Hippocampal formation (tissue), 2 donors: ENCODE results near the gene NUP214.
"Not testable (repeated sequence)": the region's sequence is repeated elsewhere in the genome, so short reads cannot be mapped to it uniquely, and the experiment has no call there.

ENCODE experiments used
- DNase-seq, 2 donors: peaks; one replicate each; lab custom pipeline; 2025; lab: John Stamatoyannopoulos, UW

Gene NUP214

DNA sequence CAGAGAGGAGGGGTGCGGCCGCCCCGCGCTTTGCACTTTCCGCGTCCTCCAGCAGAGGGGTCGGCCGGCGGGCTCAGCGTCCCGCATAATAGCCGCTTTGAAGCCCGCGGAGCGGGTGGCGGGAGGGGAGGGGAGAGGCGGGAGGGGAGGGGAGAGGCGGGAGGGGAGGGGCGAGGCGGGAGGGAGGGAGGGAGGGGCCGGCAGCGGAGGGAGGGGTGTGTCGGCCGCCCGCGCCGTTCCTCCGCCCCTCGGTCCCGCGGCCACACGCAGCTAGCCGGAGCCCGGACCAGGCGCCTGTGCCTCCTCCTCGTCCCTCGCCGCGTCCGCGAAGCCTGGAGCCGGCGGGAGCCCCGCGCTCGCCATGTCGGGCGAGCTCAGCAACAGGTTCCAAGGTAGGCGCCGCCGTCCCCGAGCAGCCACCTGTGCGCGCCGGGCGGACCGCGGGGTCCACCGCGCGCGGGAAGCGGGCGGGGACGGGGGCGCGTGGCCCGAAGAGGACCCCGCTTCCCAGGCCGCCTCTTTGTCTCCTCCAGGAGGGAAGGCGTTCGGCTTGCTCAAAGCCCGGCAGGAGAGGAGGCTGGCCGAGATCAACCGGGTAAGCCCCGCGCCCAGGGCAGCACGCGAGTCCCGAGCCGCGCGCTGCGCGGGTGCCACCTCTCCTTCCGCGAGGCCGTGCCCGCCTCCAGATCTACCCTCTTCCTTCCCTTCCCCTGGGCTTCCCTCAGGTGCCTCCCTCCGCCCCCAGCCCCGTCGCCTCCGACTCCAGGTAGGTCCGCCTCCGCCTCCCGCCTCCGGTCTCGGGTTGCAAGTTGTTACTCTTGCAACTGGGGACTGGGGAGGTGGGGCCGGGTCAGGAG lies 28.9 kb upstream of the NUP214 start, which contains the start of gene AIF1L:
TSS of gene AIF1L (plus strand) at position 263 of the 857 bp plus-strand sequence. CDS start at position 362, 99 bp downstream.
- peak; percentile 50 to 68 for DNase-seq

DNA sequence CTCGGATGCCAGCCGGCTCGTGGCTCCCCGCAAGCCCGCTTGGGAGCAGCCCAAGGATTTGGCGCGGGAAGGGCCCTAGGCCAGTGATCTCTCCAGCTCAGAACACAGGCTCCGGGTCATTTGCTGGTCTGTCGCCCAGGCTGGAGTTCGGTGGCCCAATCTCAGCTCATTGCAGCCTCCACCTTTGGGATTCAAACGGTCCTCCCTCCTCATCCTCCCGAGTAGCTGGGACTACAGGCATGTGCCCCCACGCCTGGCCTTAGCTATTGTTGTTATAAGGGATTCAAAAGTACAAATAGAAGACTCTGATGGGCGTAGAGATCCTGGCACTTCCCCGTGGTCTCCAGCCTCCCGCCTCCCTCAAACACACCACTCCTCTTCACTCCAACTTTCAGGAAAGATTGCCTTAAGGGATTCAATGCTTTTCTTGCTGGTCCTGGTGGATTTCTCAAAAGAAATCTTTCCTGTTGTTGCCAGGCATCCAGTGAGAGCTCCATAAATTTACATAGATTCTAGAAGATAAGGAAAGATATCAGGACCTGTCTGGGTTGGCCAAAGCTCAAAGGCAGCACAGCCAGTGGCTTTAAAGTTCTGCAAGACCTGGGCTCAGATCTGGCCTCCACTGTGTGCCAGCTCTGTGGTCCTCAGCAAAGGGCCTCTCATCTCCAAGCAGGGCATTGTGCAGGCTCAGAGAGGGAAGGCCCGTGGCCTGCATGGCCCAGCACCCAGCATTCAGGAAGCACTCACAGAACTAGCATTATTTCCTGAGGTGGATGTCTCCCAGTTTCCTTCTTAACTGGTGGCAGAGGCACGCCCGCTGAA lies 28.0 kb upstream of the NUP214 start:
- DNase-seq, result no peak

DNA sequence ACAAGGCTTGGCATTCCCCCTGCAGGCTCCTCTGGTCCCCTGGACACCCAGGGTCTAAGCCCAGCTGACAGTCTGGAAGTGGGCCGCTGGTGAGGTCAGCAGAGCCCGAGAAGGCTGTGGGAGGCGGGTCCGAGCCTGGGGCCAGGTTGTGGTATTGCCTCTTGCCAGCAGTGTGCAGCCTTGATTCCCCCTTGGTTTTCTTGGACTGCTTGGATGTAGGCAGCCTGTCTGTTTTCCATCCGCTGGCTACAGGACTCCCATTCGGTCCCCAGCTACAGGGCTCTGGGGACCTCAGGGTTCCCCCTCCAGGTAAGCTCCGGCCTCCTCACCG lies 27.5 kb upstream of the NUP214 start:
- no peak for DNase-seq

DNA sequence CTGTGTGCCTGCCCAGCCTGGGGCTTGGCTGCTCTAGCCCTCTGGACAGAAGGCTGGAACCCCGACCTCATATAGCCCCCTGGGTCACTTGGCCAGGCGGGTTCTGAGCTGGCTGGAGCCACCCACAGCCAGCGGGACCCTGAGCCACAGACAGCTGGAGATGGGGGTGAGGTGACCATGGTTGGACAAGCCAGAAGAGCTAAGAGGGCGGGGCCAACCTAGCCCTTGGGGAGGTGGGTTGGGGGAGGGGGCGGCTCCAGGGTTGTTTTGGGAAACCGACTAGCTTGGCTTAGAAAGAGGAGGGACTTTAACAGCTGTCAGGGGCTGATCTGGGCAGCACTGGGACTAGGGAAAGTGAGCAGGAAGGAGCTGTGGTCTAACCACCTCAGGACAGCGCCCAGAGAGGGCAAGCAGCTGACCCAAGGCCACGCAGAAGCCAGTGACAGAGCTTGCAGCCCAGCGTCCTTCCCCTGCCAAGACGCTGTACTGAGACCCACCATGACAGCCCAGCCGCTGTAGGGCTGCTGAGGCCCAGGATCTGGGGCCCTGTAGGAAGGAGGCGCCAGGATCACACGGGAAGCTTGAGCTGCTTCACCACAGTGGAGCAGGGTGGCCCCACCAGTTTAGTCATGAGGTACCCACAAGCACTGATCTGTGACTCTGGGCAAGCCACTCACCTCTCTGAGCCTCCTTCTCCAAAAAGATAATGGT lies 26.8 kb upstream of the NUP214 start:
- DNase-seq, result no peak

DNA sequence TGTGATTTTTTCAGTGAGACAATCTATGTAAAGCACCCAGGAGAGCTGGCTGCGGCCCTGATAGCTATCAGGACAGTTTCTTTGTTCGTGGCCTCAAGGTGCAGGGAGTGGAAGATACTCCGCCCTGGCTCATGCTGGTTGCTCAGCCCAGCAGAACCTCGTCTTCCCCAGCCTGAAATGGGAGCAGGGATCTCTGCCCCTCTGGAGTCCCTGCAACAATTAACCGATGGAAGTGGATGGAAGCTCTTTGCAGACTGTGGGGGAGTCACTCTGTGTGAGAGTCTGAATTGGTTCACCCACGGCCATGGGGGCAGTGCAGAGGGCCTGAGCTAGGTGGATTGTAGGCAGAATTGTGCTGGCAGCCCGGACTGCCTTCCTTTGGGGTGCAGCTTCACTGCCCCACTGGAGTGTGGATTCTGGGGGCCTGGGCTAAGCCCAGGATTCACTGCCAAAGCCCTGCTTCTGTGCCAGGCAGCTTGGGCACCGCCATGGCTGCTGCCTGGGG lies 26.2 kb upstream of the NUP214 start:
- DNase-seq, result no peak

DNA sequence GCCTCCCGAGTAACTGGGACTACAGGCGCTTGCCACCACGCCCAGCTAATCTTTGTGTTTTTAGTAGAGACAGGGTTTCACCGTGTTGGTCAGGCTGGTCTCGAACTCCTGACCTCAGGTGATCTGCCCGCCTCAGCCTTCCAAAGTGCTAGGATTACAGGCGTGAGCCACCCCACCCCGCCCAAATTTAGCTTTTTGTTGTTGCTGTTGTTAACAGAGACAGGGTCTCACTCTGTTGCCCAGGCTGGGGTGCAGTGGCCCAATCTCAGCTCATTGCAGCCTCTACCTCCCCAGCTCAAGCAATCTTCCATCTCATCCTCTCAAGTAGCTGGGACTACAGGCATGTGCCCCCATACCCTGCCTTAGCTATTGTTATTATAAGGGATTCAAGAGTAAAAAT lies 25.5 kb upstream of the NUP214 start:
- not testable (repeated sequence) for DNase-seq

DNA sequence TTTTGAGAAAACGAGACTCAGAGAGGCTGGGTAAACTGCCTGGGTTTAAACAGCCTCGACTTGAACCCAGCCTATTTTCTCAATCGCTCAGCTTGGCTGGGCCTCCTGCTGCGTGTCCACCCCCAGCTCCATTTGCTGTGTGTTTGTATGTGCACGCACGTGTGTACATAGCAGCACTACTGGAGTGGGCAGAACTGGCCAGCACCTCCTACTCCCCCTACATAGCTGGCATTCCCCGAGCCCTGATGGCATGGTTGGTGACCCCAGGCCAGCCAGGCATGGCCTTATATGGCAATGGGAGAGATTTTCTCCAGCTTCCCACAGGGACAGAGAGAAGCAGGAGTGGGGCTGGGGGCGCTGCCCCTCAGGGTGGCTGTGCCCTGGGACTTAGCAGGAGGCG lies 24.9 kb upstream of the NUP214 start:
- DNase-seq, result no peak

DNA sequence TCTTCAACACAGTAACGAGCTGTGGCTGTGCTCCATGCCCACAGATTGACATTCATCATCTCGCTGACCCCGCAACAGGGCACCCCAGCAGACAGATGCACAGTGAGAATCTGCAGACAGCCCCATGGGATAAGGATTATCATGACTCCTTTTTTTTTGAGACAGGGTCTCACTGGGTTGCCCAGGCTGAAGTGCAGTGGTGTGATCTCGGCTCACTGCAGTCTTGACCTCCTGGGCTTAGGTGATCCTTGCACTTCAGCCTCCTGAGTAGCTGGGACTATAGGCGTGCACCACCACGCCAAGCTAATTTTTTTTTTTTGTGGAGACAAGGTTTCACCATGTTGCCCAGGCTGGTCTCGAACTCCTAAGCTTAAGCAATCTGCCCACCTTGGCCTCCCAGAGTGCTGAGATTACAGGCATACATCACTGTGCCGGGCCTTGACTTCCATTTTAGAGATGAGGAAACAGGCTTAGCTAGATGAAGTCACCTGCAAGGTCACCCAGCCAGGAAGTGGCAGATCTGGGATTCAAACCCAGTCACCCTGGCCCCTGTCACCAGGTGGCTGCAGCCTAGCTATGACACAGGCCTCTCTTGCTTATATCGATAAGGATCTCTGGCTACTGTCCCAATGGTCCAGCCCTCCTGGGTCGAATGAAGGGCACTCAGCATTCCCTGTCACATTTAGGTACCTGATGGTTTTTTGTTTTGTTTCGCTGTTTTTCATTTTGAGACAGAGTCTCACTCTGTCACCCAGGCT lies 24.0 kb upstream of the NUP214 start:
- DNase-seq, result no peak

DNA sequence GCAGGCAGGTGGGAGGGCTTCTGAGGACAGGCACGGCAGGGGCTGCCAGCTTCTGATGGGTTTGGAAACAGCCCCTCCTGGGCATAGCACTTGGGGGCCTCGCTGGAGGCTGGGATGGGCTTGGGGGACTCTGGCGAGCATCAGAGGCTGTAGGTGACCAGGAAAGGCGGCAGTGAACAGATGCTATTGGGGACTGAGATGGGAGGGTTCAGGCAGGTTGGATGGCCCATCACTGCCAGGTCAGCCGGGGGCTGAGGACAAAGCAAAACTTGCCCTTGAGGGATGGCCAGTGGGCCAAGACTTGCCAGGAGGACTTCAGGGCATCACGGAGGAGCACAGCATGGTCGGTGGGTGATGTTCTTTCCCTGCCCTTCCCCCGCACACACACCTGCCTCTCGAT lies 22.4 kb upstream of the NUP214 start:
- no peak for DNase-seq

DNA sequence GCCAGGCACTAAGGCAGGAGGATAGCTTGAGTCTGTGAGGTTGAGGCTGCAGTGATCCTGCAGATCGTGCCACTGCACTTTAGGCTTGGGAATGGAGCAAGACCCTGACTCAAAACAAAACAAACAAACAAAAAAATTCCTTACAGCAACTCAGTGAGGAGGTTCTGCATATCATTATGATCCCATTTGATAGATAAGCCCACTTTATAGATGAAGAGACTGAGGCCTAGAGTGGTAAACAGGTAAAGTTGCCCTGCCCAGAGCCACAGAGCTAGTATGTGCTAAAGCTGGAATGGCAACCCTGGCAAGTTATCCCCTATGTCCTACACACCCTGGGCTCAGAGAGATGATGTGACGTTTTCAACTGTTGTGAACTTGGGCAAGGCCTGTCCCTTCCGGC lies 21.9 kb upstream of the NUP214 start:
- DNase-seq, result no peak

DNA sequence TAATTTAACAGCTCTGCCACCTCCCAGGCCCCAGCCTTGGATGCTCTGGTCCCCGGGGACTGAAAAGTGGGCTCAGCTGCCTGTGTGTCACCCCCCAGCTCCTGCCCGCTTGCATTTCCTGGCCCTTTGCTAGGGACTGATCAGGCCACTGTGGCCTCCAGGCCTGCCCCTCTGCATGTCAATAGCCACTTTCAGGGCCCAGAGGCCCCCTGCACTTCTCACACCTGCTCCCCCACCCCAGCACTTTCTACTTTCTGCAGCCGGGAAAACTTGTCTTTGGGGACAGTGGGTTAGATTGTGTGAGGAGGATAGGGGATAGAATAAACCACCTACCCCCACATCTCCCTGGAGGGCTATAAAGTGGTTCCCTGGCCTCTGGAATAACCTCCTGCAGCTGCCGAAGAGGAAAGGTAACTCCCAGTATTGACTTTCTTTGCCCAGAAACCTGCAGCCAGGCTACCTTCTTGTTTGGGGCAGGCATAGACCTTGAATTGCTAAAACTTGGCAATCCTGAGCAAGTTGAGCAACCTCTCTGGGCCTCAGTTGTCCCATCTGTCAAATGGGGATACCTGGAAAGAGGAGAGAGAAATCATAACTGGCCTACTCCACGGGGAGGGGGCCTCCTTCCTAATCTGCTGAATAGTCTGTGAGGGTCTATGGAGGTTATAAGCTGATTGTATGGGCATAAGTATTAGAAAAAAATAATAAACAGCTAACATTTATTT lies 21.2 kb upstream of the NUP214 start:
- DNase-seq, result no peak

DNA sequence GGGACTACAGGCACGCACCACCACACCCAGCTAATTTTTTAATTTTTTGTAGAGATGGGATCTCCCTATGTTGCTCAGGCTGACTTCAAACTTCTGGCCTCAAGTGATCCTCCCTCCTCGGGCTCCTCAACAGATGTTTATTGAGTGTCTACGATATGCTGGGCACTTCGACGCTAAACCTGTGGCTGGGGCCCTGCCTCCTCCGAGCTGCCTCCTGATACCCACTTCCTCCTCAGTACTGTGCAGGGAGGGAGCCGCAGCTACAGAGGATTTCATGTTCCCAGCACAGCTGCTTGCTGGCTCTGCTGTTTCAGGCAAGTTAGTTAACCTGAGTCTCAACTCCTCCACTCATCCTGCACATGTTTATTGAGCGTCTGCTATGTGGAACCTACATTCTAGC lies 19.4 kb upstream of the NUP214 start:
- no peak for DNase-seq

DNA sequence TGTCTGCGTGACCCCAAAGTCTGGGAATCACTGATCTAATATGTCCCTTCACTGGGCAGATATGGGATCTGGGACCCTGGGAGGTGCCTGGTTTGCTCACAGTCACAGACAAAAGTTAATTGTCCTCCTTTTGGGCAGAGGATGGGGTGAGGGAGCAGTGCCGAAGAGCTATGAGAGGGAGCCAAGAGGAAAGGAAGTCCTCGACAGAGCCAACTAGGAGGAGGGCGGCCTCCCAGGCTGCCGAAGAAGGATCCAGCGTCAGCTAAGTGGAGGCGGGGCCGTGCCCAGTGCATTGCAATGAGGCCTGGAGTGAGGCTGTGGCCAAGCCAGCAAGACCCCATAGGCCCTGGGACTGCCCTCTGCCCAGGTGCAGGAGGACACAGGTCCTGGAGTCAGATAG lies 17.6 kb upstream of the NUP214 start:
- peak; percentile 30 to 40 for DNase-seq

DNA sequence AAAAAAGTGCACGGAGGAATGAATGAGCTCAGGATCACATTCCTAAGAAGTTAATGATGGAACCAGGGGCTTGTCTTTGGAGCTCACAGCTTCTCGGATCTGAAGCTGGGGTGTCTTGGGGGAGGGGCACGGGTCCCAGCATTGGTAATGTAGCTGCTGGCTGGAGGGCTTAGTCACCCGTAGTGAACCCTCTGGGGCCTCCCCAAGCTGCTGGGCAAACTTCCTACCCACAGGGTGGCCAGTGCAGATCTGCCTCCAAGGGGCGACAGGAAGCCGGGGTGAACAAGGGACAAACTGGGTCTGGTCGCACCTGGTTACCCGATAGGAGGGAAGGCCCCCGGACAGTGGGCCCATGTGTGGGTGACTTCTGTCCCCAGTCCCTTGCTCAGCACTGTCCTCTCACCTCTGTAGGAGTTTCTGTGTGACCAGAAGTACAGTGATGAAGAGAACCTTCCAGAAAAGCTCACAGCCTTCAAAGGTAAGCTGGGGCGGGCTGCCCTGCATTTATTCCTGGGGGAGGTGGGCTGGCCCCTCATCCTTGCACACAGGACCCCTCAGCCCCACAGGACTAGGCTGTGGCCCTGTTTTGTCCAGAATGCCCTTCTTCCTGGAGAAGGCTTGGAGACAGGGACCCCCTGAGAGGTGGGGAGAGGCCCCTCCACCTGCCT lies 14.1 kb upstream of the NUP214 start:
- DNase-seq, result no peak

DNA sequence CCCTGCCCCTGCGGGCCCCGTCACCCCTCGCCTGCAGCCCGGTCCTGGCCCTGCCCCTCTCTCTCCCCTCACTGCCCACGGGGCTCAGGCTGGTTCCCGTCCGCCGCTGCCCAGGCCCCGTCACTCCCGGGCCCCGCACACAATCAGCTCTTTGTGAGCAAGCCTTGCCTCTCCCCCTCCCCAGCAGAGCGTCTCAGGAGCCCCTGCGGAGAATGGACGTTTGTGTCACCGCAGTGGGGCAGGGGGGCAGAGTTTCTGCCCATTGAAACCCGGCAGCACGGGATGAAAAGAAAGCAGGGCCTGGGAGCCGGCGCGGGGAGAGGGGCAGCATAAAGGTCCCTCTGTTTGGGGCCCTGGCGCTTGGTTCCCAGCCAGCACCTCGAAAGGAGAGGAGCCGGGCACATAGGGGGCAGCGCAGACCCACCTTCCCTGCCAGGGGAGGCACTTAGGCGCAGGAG lies 13.5 kb upstream of the NUP214 start:
- DNase-seq, result peak; percentile 93 to 94

DNA sequence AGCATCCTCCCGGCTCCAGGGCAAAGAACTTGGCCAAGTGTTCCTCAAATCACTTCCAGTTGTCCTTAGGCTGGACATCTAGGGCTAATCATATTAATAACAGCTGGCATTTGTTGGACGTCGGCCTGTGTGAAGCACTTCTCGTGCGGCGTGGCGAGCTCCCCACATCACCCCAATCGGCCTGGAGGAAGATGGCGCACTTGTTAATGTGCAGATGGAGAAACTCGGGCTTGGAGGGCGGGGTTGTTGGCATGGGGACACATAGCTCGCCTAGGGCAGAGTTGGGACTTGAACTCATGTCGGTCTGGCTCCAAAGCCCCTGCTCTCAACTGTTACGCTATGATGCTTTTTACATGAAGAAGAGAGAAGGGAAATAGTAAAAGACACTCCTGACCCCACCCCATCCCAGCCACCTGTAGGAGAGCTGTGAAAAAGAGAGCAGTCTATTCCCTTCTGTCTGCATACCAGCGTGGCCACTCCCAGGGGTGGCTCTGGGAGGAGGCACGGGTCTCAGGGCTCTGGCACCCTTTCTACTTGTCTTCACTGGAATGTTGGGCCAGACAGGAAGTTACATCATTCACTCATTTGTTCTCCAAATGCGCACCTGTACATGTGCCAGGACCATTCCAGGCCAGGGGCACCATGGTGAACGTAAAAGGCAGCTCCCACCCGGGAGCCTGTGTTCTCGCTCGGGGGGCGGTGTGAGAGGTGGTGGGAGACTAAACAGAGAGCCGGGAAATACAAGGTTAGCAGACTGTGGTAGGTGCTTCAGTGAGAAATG lies 12.8 kb upstream of the NUP214 start:
- DNase-seq, result peak in 1 of 2 donors; percentile 63

DNA sequence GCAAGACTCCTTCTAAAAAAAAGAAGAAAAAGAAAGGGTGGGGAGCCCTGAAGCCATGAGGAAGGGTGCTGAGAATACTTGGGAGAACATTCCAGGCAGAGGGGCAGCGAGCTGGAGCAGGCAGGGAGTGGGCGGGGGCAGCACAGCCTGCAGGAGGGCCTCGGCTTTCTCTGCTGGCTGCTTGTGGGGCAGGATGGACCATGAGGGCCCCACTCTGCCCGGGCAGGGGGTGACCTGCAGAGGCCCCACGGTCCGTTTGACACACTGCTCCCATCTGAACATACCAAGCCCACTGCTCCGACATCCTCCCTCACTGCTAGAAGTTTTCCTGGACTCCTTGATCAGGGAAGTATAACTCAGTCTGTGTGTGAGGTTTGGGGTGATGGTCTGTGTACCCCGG lies 11.7 kb upstream of the NUP214 start:
- DNase-seq, result no peak

DNA sequence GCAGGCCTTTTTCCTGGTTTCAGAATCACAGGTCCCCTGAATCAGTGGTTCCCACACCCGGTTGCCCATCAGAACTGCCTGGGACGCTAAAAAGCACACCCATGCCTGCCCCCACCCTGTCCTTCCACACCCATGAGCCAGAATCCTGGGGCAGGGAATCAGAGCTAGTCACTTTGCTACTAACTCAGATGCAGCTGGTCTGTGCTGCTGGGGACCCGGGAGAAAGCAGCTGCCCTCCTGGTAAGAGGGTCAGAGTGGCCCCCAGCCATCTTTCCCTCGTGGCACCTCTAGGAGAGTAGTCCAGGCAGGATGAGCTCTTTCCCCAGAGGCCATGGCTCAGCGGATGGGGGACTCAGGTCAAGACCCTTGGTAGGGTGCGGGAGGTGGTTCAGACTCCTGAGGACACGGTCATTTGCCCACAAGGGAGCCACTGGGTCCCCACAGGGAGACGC lies 11.3 kb upstream of the NUP214 start:
- DNase-seq, result no peak

DNA sequence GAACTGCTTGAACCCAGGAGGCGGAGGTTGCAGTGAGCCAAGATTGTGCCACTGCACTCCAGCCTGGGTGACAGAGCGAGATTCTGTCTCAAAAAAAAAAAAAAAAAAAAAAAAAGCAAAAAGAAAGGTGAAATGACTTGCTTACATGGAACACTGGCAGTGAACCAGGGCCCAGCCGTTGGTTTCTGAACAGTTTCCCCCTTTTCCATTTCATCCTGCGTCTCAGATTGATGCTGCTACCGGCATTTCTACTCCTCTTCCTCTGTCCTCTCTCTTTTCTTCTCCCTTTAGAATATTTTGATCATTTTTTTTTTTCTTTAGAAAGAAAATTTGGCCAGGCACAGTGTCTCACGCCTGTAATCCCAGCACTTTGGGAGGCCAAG lies 10.0 kb upstream of the NUP214 start:
- DNase-seq, result not testable (repeated sequence)
